ENCODE results near the gene BOK.

DNA sequence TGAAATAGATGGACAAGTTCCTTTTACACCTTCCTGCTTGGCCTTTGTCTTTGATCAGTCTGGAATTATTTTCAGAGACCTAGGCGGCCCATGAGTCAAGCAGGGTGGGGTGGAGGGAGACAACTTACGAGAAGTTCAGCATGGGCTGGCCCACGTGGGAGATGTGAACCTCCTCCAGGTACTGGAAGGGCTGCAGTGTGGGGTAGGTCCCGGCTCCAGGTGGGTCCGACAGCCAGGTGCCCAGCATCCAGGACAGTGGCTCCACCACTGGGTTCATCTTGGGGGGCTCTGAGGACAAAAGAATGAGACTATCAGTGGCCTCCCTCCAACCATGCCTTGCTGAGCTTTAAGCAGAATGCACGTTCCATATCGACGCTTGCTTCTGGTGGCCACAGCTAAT, 47.6 kb downstream of the BOK start:
- TF ChIP-seq, protein P1, sequence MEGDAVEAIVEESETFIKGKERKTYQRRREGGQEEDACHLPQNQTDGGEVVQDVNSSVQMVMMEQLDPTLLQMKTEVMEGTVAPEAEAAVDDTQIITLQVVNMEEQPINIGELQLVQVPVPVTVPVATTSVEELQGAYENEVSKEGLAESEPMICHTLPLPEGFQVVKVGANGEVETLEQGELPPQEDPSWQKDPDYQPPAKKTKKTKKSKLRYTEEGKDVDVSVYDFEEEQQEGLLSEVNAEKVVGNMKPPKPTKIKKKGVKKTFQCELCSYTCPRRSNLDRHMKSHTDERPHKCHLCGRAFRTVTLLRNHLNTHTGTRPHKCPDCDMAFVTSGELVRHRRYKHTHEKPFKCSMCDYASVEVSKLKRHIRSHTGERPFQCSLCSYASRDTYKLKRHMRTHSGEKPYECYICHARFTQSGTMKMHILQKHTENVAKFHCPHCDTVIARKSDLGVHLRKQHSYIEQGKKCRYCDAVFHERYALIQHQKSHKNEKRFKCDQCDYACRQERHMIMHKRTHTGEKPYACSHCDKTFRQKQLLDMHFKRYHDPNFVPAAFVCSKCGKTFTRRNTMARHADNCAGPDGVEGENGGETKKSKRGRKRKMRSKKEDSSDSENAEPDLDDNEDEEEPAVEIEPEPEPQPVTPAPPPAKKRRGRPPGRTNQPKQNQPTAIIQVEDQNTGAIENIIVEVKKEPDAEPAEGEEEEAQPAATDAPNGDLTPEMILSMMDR (IDR thresholded peaks at IDR 0.05; ENCODE audit: low read depth, low read length) = no peak
- no peak for TF ChIP-seq EZH2phosphoT487 (IDR thresholded peaks at IDR 0.05; ENCODE audit: low read depth)
